Type B pancreatic cell (in vitro differentiated cells): Measurements from ENCODE around the gene XRCC4. TPM values are rescaled to one million over a fixed set of nuclear protein-coding genes. Genes with fewer than 3 reads are reported as not detected.

ENCODE experiments used
- DNase-seq: peaks from one replicate; pipeline ENCODE4 v3.0.0; 2021; ENCODE audit warnings: mixed read lengths; ENCODE audit not compliant: unreplicated experiment; ENCODE audit errors: extremely low spot score
- H3K27ac Mint-ChIP-seq: 2 replicates; pipeline ENCODE4 v1.8.0; 2021; ENCODE audit warnings: mild to moderate bottlenecking, mixed read lengths
- H3K27me3 Mint-ChIP-seq: 2 replicates; pipeline ENCODE4 v1.8.0; 2021; ENCODE audit warnings: mixed read lengths
- H3K36me3 Mint-ChIP-seq: 2 replicates; pipeline ENCODE4 v1.8.0; 2021; ENCODE audit warnings: mixed read lengths
- H3K4me1 Mint-ChIP-seq: one replicate; pipeline ENCODE4 v1.8.0; 2021; ENCODE audit warnings: mixed read lengths; ENCODE audit not compliant: unreplicated experiment
- H3K4me3 Mint-ChIP-seq: 2 replicates; pipeline ENCODE4 v1.8.0; 2021; ENCODE audit warnings: mild to moderate bottlenecking, mixed read lengths
- H3K9me3 Mint-ChIP-seq: 2 replicates; pipeline ENCODE4 v1.8.0; 2021; ENCODE audit warnings: mixed read lengths
- total RNA-seq: library from RNA; stranded (reverse); gene quantifications from 2 replicates; pipeline ENCODE4 v1.2.1, GENCODE V29; 2021; ENCODE audit warnings: low replicate concordance
- TF ChIP-seq, protein P1 (sequence below): fragments of 200-600 bp; sonication (generic); conservative IDR thresholded peaks from 2 replicates; pipeline ENCODE4 v1.5.0; 2021; ENCODE audit warnings: antibody characterized with exemption, mild to moderate bottlenecking

XRCC4 gene
- total RNA-seq, 1 donor from 2014 or later = 7.4 TPM

DNA sequence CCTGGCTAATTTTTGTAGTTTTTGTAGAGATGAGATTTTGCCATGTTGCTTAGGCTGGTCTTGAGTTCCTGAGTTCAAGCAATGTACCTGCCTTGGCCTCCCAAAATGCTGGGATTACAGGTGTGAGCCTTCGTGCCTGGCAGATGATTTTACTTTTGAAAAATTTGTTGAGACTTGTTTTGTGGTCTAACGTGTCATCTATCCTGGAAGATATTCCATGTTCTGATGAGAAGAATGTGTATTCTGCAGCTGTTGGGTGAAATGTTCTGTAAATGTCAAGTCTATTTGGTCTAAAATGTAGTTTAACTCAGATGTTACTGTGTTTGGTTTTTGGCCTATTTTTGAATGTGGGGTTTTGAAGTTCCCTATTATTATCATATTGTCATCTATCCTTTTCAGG is 145.6 kb downstream of the XRCC4 start:
- Mint-ChIP-seq H3K9me3 (no peaks in the 10 kb centered on the region), H3K27me3 (no peaks in the 10 kb centered on the region), H3K27ac (no peak overlapping the region), H3K4me3 (no peak overlapping the region), H3K36me3 (no peaks in the 10 kb centered on the region), H3K4me1 (peaks cover 4% of the 10 kb centered on the region)
- DNase-seq = no peak
- TF ChIP-seq, protein P1, sequence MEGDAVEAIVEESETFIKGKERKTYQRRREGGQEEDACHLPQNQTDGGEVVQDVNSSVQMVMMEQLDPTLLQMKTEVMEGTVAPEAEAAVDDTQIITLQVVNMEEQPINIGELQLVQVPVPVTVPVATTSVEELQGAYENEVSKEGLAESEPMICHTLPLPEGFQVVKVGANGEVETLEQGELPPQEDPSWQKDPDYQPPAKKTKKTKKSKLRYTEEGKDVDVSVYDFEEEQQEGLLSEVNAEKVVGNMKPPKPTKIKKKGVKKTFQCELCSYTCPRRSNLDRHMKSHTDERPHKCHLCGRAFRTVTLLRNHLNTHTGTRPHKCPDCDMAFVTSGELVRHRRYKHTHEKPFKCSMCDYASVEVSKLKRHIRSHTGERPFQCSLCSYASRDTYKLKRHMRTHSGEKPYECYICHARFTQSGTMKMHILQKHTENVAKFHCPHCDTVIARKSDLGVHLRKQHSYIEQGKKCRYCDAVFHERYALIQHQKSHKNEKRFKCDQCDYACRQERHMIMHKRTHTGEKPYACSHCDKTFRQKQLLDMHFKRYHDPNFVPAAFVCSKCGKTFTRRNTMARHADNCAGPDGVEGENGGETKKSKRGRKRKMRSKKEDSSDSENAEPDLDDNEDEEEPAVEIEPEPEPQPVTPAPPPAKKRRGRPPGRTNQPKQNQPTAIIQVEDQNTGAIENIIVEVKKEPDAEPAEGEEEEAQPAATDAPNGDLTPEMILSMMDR = no peak

DNA sequence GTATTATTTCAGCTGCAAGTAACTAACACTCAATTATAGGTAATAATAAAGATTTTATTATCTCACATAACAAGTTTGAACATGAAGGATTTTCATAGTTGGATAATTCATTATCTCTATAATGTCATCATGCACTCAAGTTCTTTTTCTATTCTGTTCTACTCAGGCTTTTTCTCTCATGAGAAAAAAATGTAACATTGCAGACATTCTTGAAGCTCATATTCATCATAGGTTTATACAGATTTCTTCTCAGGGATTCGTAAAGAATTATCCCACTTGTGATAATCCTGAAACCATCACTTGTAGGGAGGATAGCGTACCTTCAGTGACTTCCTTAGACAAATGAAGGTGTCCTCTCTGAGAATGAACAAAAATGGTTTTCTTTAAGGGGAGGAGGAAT is 150.3 kb downstream of the XRCC4 start:
- Mint-ChIP-seq H3K27me3 (no peaks in the 10 kb centered on the region), H3K4me1 (no peaks in the 10 kb centered on the region), H3K36me3 (no peaks in the 10 kb centered on the region), H3K9me3 (no peaks in the 10 kb centered on the region), H3K27ac (no peak overlapping the region), H3K4me3 (no peak overlapping the region)
- DNase-seq = no peak
- TF ChIP-seq, protein P1 = no peak

DNA sequence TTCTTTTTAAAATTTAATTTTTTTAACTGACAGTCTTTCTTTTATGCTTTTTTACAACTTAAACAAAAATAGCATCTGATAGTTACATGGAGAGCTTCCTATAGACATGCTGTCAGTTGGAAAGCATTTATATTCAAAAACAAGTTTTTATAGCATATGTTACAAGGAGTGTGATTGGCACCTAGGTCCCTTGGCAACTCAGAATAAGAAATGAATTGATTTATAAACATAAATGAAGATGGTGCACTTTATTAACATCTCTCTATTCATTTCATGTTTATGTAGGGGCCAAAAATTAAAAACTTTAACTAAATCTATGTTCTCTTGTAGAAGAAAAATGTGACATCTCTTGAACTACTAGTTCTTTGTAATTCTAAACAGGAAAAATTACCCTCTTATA is 153.2 kb downstream of the XRCC4 start:
- TF ChIP-seq, protein P1 = no peak
- Mint-ChIP-seq H3K4me1 (no peaks in the 10 kb centered on the region), H3K27me3 (no peaks in the 10 kb centered on the region), H3K36me3 (no peaks in the 10 kb centered on the region), H3K4me3 (no peak overlapping the region), H3K9me3 (no peaks in the 10 kb centered on the region), H3K27ac (no peak overlapping the region)
- DNase-seq = no peak

DNA sequence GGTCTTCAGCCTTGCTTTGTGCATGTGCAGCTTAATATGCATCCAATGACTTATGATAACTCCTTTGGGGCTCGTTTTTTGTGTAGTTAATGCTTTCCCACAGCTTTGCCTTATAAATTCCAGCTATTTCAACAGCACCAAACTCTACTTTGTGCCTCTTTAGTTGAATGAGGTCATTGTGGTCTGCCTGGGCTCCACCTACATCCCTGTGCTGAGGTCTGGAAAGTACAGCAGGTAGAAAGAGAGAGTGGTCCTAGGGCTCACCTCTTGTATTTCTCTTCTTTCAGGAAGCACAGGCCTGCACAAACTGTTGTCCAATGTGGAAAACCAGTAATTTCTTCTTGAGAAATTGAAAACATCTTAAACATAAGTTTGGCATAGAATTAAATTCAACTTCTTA is 167.2 kb downstream of the XRCC4 start:
- Mint-ChIP-seq H3K27me3 (no peaks in the 10 kb centered on the region), H3K4me3 (no peak overlapping the region), H3K27ac (peak overlapping the region; percentile 27), H3K4me1 (peaks cover 11% of the 10 kb centered on the region), H3K9me3 (peaks cover 4% of the 10 kb centered on the region), H3K36me3 (no peaks in the 10 kb centered on the region)
- TF ChIP-seq, protein P1 = no peak
- DNase-seq = no peak

DNA sequence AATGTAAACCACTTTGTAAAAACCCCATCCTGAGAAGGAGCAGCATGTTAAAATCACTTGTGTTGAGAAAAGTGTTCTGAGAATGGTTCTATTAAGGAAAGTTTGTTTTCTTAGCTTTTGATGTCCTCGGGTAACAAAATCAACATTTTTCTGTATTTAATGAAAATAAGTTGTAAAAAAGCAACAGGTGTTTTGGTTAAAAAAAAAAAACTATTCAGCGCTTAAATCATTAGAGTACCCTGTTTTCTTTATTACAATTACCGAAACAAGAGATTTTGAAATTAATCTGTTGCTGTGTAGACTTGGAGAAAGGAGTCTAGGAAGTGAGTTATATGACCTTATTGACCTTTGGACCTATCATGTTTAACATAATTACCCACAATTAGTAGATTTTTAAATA is 167.7 kb downstream of the XRCC4 start:
- no peak for DNase-seq
- Mint-ChIP-seq H3K27me3 (no peaks in the 10 kb centered on the region), H3K9me3 (peaks cover 4% of the 10 kb centered on the region), H3K4me3 (no peak overlapping the region), H3K4me1 (peaks cover 11% of the 10 kb centered on the region), H3K27ac (no peak overlapping the region), H3K36me3 (no peaks in the 10 kb centered on the region)
- TF ChIP-seq, protein P1 = no peak

DNA sequence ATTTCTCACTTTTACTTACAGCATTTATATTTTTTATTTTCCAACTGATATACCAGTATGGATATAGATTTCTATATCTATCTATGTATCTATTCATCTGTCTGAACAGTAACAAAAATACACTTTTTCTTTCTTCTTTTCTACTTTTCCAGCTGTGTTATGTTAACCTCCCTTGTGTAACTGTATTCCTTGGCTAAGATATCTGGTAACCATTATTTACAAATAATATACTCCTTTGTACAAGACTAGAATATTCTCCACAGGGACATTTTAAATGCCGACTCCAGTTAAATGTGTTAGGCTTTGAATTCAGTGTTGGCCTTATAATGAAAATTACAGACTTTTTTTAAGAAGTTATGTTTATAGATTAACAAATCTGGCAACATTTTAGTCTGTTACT is 168.7 kb downstream of the XRCC4 start:
- Mint-ChIP-seq H3K4me1 (peaks cover 11% of the 10 kb centered on the region), H3K36me3 (no peaks in the 10 kb centered on the region), H3K4me3 (no peak overlapping the region), H3K9me3 (no peaks in the 10 kb centered on the region), H3K27ac (no peak overlapping the region), H3K27me3 (no peaks in the 10 kb centered on the region)
- TF ChIP-seq, protein P1 = no peak
- no peak for DNase-seq
